ENCODE results near the gene PPM1H.

DNA sequence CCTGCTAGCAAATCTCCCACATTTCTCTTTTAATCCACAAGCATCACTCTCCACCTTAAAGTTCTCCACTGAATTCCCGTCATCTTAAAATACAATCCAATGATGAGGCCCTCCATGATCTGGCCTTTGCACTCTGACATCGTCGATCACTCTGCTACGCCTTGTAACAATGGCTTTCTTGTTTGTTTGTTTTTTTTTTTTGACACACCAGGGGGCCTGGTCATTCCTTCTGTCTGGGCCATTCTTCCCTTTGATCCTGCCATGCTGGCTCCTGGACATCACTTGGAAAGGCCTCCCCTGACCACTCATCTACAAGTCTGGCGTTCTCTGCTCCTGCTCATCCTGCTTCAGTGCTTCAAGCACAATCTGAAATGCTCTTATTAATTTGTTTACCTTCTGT, 233.5 kb downstream of the PPM1H start:
- TF ChIP-seq, protein P1, sequence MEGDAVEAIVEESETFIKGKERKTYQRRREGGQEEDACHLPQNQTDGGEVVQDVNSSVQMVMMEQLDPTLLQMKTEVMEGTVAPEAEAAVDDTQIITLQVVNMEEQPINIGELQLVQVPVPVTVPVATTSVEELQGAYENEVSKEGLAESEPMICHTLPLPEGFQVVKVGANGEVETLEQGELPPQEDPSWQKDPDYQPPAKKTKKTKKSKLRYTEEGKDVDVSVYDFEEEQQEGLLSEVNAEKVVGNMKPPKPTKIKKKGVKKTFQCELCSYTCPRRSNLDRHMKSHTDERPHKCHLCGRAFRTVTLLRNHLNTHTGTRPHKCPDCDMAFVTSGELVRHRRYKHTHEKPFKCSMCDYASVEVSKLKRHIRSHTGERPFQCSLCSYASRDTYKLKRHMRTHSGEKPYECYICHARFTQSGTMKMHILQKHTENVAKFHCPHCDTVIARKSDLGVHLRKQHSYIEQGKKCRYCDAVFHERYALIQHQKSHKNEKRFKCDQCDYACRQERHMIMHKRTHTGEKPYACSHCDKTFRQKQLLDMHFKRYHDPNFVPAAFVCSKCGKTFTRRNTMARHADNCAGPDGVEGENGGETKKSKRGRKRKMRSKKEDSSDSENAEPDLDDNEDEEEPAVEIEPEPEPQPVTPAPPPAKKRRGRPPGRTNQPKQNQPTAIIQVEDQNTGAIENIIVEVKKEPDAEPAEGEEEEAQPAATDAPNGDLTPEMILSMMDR (IDR thresholded peaks at IDR 0.05; ENCODE audit: low read depth, low read length, missing input control): no peak
- TF ChIP-seq TAF1 (conservative IDR thresholded peaks at IDR 0.05) (no peak), JUND (IDR thresholded peaks at IDR 0.05) (no peak)

Measured in liver (tissue), 3 donors.